Adipocyte (in vitro differentiated cells): ENCODE results near the gene VAV2.

Experiments
- DNase-seq: peaks from one replicate; pipeline ENCODE4 v3.0.0-alpha.2; 2015; ENCODE audit warnings: low read depth
- H3K27me3 ChIP-seq: replicated peaks from 2 replicates; pipeline ENCODE4 v1.7.0; 2013; ENCODE audit warnings: mild to moderate bottlenecking, low read length, moderate library complexity; ENCODE audit not compliant: control insufficient read depth, insufficient read depth
- H3K36me3 ChIP-seq: 2 replicates; pipeline ENCODE4 v1.7.0; 2013; ENCODE audit warnings: low read length, mild to moderate bottlenecking, moderate library complexity; ENCODE audit not compliant: control insufficient read depth, insufficient read depth, severe bottlenecking
- H3K4me1 ChIP-seq: 2 replicates; pipeline ENCODE4 v1.7.0; 2013; ENCODE audit warnings: mild to moderate bottlenecking, low read length, moderate library complexity; ENCODE audit not compliant: control insufficient read depth, insufficient read depth
- H3K4me3 ChIP-seq: 2 replicates; pipeline ENCODE4 v1.7.0; 2013; ENCODE audit warnings: mild to moderate bottlenecking, low read length, moderate library complexity
- H3K9ac ChIP-seq: 2 replicates; pipeline ENCODE4 v1.7.0; 2013; ENCODE audit warnings: mild to moderate bottlenecking, low read length, moderate library complexity
- H3K9me3 ChIP-seq: 2 replicates; pipeline ENCODE4 v1.7.0; 2013; ENCODE audit warnings: mild to moderate bottlenecking, low read length, moderate library complexity; ENCODE audit not compliant: control insufficient read depth

The VAV2 gene

DNA sequence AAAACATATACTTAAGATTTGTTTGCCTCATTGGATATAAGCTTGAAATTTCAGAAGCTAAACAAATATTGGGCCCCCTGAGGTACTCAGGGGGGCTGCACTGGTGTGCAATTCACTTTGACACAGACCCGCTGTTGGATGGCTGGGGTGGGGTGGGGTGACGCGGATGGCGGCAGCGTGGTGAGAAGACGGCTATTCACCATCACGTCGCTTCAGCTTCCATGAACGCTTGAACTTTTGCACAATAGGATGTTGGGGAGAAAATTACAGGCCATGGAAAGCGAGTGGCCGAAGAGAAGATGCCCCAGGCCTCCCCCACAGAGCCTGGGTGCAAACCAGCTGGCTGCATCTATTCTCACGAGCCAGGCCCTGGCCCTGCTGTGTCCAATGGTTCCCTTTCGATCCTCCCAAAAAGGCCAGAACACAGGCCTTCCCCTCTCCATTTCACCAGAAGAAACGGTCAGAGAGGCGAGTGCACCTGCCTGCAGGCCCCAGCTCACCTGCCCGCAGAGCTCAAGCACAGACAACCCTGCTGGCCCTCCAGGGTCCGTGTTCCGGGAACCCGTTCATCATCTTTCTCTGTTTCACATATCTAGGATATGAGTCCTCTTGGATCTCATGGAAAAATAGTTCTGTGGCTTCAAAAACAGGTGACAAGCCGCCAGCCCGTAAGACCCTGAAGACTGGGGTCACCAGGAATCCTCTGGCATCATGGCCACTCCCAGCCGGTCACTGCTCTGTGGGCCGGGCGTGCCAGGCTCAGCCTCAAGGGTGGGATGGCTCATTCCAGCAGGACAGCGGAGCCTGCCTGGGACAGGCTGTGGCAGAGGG, 207.2 kb downstream of the VAV2 start:
- DNase-seq = no peak
- Histone ChIP-seq H3K4me1 (no peaks in the 10 kb centered on the region), H3K27me3 (no peaks in the 10 kb centered on the region), H3K4me3 (no peak overlapping the region), H3K36me3 (peaks cover 20% of the 10 kb centered on the region), H3K9ac (no peak overlapping the region), H3K9me3 (no peaks in the 10 kb centered on the region)

DNA sequence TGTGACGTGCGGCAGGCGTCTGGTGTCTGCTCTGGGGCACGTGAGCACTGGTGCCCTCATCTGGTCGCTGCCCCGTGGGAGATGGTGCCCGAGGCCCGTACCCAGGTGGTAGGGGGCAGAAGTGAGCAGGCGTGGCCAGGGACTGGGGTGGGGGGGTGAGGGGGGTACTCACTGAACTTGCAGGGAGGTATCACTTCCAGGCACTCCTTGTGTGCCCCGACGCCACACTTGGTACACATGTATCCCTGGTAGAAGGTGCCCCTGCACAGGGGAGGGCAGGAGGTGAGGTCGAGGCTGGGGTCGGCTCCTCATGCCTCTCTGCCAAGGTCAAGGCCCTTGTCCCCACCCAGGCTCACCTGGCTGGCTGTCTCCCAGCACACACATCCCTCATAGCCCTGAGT, 208.8 kb downstream of the VAV2 start:
- H3K27me3 ChIP-seq = no peaks in the 10 kb centered on the region
- no peaks in the 10 kb centered on the region for H3K9me3 ChIP-seq
- no peak overlapping the region for H3K4me3 ChIP-seq
- no peaks in the 10 kb centered on the region for H3K4me1 ChIP-seq
- DNase-seq = no peak
- H3K9ac ChIP-seq = no peak overlapping the region
- peaks cover 16% of the 10 kb centered on the region for H3K36me3 ChIP-seq

DNA sequence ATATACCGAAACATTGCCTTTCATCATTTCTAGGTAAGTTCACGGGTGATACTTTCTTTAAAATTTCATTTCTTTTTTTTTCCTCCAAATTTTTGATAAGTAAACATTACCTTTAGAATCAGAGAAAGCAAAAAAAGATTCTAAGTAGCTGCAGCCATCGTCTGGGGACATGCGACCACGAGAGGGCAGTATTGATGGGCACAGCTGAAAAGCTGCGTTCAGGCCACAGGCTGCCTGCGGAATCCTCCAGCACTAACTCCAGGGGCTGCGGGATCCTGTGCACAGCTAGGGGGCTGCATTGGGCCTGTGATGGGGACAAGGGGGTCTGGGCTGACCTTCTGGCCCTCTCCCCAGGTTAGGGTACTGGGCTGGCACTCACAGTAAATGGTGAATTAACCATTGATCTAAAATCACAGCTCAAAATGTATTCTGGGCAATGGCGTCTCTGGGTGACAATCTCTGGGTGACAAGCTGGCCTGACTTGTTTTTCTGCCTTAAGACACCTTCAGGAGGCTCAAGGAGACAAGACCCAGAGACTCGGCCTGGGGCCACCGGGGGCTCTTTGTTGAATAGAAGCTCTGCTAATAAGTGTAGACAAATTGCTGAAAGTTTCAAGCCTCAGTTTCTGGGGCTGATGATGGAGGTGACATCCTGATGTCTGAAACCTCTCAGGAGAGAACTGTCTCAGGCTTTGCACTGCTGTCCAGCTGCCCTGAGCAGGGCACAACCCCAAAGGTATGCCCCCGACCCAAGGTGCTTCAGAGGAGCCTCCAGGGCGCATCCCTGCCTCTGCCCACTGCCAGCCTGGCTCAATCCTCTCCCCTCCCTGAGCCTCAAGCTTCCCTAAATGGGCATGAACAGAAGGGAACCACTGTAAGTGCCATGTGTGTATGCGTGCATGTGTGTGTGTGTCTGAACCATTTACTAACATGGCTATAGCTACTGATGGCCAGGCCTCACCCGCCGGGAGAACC, 209.7 kb downstream of the VAV2 start:
- no peak overlapping the region for H3K9ac ChIP-seq
- H3K9me3 ChIP-seq = no peaks in the 10 kb centered on the region
- DNase-seq = peak; percentile 81
- no peaks in the 10 kb centered on the region for H3K27me3 ChIP-seq
- H3K36me3 ChIP-seq = peaks cover 16% of the 10 kb centered on the region
- H3K4me3 ChIP-seq = no peak overlapping the region
- no peaks in the 10 kb centered on the region for H3K4me1 ChIP-seq

DNA sequence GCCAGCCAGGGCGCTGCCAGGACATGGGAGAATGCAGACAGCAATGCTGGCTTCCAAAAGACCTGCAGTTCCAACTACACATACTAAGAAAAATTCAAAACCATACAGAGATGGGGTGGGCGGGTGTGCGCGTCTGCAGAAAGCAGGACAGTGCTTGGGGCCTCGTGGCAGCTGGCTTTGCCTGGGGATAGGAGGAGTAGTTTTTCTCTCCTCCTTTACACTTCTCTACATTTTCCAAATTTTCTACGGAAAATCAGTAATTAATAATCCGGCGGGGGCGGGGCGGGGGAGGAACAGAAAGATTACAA, 210.3 kb downstream of the VAV2 start:
- H3K36me3 ChIP-seq = peaks cover 16% of the 10 kb centered on the region
- no peaks in the 10 kb centered on the region for H3K9me3 ChIP-seq
- no peak for DNase-seq
- H3K4me1 ChIP-seq = no peaks in the 10 kb centered on the region
- no peak overlapping the region for H3K9ac ChIP-seq
- no peaks in the 10 kb centered on the region for H3K27me3 ChIP-seq
- H3K4me3 ChIP-seq = no peak overlapping the region

DNA sequence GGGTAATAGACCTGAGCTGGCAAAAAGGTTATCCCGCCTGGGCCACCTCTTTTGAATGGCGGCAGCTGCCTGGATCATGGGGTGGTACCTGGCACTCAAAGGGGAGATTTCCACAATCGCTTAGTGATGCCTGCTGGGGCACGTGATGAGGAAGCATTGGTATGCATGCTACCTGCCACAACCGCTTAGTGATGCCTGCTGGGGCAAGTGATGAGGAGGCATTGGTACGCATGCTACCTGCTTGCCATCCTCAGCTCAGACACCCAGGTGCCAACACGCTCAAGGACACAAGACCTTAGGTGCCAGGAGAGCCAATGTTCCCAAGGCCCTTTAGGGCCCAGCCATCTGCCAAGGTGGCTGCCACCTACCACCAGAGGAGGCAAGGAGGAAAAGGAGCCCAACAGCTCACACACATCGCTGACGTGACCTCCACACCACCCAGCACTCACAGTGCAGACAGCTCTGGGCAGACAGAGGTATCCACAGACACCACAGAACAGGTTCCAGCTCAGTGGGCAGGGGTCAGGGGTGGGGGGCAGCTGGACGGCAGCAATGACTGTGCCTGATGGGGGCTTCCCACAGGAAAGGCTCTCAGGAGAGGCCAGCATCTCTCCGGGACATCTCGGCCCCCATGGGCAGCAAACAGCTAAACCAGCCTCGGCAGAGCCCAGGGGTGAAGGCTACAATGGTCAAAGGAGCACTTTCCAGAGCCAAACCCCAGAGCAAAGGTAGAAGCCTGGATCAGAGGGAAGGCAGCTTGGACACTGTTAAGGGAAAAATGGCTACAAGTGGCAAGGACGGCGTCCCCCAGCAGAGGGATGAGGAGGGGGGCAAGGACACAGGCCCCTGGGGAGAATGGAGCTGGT, 210.9 kb downstream of the VAV2 start:
- no peak overlapping the region for H3K9ac ChIP-seq
- no peaks in the 10 kb centered on the region for H3K4me1 ChIP-seq
- H3K4me3 ChIP-seq = no peak overlapping the region
- DNase-seq = no peak
- no peaks in the 10 kb centered on the region for H3K27me3 ChIP-seq
- H3K9me3 ChIP-seq = no peaks in the 10 kb centered on the region
- H3K36me3 ChIP-seq = peaks cover 16% of the 10 kb centered on the region

DNA sequence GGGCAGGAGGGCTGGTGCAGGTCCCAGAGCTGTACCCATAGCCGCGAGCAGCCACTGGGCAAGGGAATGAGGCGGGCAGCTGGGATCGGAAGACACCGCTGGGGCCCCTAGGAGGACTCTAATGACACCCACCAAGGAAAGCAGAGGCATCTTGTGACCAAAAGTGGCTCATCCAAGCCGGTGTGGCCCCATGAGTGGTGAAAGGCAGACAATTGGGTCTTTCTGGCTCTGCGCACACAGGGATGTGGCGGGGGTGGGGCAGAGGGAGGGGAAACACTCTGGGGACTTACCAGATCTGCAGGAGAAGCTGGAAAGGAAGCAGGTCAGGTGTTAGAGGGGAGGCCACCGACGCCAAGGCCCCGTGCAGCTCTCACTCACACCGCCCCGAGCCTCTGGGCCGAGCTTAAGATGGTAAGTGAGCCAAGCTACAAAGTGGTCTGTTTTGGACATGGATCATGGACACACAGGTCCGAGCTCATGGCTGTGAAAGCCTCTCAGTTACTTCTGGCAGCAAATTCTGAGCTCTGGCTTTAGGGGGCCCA, 211.6 kb downstream of the VAV2 start:
- DNase-seq = no peak
- H3K4me3 ChIP-seq = no peak overlapping the region
- no peaks in the 10 kb centered on the region for H3K4me1 ChIP-seq
- peaks cover 10% of the 10 kb centered on the region for H3K36me3 ChIP-seq
- no peak overlapping the region for H3K9ac ChIP-seq
- no peaks in the 10 kb centered on the region for H3K9me3 ChIP-seq
- no peaks in the 10 kb centered on the region for H3K27me3 ChIP-seq

DNA sequence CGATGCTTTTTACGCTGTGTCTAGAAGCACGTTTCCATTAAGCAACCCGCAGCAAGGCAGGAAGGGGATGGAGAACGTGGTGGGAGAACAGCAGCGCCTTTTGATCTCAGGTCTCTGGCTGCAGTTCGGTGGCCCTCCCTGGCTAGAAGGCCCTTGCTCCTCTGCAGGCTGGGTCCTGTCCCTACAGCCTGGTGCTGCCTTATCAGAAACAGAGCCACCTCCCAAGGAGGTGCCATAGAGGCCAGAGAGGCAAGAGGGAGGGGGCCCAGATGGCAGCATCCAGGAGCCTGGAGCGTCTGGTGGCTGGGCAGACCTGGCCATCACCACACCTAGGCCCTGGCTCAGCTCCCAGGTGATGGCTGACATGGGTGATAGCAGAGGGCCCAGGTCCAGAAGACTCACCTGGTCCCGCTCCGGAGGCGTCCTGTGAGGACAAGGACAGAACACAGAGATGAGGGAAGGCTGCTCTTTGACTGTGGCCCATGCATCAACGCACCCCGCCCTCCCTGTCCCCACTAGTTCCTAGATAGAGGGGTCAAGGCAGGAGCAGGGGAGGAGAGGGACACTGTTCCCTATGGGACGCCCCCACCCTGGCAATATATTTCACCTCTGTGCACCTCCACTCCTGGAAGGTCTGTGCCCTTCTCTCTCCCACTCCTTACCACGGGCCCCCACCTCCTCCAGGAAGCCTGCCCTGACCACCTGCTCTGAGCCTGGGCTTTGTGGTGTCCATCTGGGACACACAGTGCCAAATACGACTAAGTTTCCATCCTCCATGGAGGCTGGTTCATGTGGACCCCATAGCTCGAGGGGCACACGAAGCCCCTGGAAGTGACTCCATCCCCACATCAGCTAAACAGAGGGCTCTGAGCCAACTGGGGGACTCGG, 212.4 kb downstream of the VAV2 start:
- DNase-seq = no peak
- Histone ChIP-seq H3K36me3 (peaks cover 7% of the 10 kb centered on the region), H3K27me3 (no peaks in the 10 kb centered on the region), H3K4me1 (no peaks in the 10 kb centered on the region), H3K9ac (no peak overlapping the region), H3K9me3 (no peaks in the 10 kb centered on the region), H3K4me3 (no peak overlapping the region)

DNA sequence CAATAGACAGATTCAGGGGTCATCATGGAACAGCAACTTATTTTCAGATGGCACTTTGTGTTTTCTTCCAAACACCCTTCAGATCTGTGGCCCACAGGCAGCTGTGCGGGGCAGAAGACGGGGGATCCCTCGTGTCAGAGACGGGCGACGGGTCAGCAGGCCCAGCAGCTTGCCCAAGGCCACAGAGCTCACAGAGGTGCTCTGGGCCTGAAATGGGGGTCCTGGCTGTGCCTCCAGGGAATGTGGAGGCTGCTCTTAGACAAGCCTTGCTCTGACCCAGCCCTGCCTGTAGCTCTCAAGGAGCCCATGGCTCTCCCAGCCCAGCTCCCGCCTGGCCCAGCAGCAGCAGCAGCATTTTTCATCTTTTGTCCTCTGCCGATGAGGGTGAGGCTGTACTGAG, 213.0 kb downstream of the VAV2 start:
- H3K36me3 ChIP-seq = peaks cover 14% of the 10 kb centered on the region
- no peak overlapping the region for H3K9ac ChIP-seq
- H3K9me3 ChIP-seq = peaks cover 4% of the 10 kb centered on the region
- DNase-seq = no peak
- no peak overlapping the region for H3K4me3 ChIP-seq
- no peaks in the 10 kb centered on the region for H3K4me1 ChIP-seq
- H3K27me3 ChIP-seq = no peaks in the 10 kb centered on the region

DNA sequence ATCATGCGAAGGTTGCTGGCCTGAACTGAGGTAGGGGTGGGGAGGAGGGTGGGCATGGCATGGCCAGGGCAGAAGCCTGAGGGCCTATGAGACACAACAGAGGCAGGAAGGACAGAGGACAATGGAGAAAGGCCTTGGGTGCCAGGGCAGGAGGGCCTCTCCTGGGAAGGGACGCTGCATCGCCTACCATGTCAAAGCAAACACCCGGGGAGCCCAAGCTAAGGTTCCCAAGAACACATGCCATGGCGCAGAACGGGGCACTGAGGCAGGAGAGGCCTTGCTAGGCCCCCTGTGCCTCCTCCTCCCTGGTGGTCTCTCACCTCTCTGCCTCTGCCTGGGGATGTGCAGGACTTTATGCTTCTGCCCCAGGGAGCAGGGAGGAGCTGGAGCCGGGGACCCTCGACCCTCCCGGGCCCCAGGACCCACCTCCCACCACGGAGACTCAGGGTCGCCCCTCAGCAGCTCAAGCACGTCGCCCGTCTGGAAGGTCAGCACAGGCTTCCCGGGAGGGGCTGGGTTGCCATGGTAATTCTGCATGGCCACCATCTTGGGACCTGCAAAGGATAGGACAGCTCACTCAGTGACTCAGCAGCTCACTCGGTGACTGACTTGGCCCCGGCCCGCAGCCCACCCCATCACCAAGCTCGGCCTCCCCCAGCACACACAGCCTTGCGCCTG, 213.6 kb downstream of the VAV2 start:
- Histone ChIP-seq H3K4me1 (no peaks in the 10 kb centered on the region), H3K9me3 (peaks cover 8% of the 10 kb centered on the region), H3K9ac (no peak overlapping the region), H3K36me3 (peaks cover 18% of the 10 kb centered on the region), H3K27me3 (no peaks in the 10 kb centered on the region), H3K4me3 (no peak overlapping the region)
- no peak for DNase-seq

DNA sequence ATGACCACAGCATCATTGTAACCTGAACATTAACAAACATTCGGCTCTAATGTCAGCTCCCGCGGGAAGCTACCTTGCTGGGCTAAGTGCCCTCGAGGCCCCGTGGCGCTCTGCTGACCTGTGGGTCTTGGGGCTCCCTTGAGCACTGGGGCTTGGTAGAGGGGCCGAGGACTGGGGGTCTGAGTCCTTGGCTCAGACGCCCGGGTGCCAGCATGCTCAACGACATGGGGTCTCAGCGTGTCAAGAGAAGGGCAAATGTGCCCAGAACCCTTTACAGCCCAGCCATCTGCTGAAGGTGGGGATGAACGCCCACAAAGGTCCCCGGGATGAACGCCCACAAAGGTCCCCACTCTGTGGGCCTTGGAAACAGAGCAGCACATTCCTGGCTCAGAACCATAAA, 214.3 kb downstream of the VAV2 start:
- Histone ChIP-seq H3K4me1 (no peaks in the 10 kb centered on the region), H3K9ac (no peak overlapping the region), H3K36me3 (peaks cover 18% of the 10 kb centered on the region), H3K4me3 (no peak overlapping the region), H3K9me3 (peaks cover 8% of the 10 kb centered on the region), H3K27me3 (no peaks in the 10 kb centered on the region)
- DNase-seq = no peak
